Peyer's patch (tissue), 4 donors: Measurements from ENCODE around the gene UROC1.

Experiments
- POLR2A ChIP-seq, 2 donors: fragments of 450-650 bp; IDR thresholded peaks; one replicate each; pipeline ENCODE4 v1.5.1; 2017; ENCODE audit warnings: antibody characterized with exemption in 2 of 2, mild to moderate bottlenecking in 2 of 2, moderate library complexity in 2 of 2
- TF ChIP-seq, protein P1 (sequence below), 6 experiments: fragments of 450-650 bp in 4 of 6; fragments of 200-600 bp in 2 of 6; sonication (generic) in 1 of 6; IDR thresholded peaks; one replicate each; pipeline ENCODE4 v1.5.1; 2017 to 2019; ENCODE audit warnings: antibody characterized with exemption in 6 of 6, mild to moderate bottlenecking in 3 of 6, moderate library complexity in 1 of 6

DNA sequence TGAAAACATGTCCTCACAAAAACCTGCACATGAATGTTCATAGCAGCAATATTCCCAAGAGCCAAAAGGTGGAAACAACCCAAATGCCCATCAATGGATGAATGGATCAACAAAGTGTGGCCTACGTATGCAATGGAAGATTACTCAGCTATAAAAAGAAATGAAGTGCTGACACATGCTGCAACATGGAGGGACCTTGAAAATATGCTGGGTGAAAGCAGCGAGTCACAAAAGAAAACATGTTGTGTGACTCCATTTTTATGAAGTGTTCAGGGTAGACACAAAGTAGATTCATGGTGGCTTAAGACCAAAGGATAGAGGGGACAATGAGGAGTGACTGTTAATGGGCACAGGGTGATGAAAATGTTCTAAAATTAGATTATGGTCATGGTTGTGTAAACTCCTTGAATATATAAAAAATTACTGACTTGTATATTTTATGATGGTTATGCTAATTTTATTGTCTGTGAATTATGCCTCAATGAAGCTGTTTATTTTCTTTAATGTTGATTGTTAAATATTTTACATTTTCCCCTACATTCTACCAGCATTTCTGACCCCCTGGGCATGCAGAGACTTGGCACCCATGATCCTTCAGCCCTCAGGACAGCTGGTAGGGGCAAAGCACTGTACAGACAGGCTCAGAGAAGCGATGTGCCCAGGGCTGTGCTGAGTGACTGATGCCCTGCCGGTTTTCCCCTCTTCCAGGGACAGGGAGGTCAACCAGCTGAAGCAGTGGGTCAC, 85.0 kb downstream of the UROC1 start:
- TF ChIP-seq, protein P1, sequence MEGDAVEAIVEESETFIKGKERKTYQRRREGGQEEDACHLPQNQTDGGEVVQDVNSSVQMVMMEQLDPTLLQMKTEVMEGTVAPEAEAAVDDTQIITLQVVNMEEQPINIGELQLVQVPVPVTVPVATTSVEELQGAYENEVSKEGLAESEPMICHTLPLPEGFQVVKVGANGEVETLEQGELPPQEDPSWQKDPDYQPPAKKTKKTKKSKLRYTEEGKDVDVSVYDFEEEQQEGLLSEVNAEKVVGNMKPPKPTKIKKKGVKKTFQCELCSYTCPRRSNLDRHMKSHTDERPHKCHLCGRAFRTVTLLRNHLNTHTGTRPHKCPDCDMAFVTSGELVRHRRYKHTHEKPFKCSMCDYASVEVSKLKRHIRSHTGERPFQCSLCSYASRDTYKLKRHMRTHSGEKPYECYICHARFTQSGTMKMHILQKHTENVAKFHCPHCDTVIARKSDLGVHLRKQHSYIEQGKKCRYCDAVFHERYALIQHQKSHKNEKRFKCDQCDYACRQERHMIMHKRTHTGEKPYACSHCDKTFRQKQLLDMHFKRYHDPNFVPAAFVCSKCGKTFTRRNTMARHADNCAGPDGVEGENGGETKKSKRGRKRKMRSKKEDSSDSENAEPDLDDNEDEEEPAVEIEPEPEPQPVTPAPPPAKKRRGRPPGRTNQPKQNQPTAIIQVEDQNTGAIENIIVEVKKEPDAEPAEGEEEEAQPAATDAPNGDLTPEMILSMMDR (IDR thresholded peaks at IDR 0.05), result no peak
- no peak for TF ChIP-seq POLR2A (IDR thresholded peaks at IDR 0.05)
